A673 (cell line): Measurements from ENCODE around the gene SLC48A1.

Experiments used
- EZH2 ChIP-seq: fragments of 200-600 bp; sonication (generic); IDR thresholded peaks from 2 replicates; pipeline ENCODE4 v1.6.1; 2017; ENCODE audit warnings: borderline replicate concordance, low read depth, mild to moderate bottlenecking, mixed read lengths, antibody characterized with exemption, low read length; ENCODE audit not compliant: poor library complexity, severe bottlenecking
- TF ChIP-seq, protein P1 (sequence below): fragments of 300-800, 200-600 bp; sonication (generic); conservative IDR thresholded peaks from 2 replicates; pipeline ENCODE4 v1.5.1; 2017; ENCODE audit warnings: low read depth, mild to moderate bottlenecking, antibody characterized with exemption, low read length, moderate library complexity, mixed read lengths

DNA sequence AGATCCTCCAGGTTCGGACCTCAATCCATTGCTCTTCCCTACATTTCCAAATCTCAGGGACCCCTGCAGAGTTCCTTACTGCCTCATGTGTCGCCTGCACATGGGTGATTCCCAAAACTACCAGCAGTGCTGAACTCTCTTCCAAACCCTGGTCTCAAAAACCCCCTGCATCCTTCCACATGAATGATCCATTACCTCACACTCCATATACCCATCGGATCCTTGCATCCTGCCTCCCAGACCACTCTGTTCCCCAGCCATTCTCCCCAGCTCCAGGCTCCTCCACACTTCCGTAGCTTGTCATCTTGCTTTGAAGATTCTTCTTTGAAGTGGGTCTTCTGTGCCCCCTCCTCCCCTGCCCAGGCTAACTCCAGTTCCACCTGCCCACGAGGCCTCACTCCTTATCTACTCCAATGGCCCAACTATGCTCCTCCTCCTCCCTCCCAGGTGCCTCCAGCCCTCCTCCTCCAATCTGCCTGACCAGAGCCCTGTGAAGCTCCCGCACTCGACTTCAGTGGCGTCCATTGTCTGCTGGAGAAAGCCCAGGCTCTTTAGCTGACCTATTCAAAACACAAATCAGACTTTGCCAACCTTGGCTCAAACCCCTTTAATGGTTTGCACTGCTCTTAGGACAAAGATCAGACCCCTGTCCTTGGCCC is 28.1 kb upstream of the SLC48A1 start:
- TF ChIP-seq, protein P1, sequence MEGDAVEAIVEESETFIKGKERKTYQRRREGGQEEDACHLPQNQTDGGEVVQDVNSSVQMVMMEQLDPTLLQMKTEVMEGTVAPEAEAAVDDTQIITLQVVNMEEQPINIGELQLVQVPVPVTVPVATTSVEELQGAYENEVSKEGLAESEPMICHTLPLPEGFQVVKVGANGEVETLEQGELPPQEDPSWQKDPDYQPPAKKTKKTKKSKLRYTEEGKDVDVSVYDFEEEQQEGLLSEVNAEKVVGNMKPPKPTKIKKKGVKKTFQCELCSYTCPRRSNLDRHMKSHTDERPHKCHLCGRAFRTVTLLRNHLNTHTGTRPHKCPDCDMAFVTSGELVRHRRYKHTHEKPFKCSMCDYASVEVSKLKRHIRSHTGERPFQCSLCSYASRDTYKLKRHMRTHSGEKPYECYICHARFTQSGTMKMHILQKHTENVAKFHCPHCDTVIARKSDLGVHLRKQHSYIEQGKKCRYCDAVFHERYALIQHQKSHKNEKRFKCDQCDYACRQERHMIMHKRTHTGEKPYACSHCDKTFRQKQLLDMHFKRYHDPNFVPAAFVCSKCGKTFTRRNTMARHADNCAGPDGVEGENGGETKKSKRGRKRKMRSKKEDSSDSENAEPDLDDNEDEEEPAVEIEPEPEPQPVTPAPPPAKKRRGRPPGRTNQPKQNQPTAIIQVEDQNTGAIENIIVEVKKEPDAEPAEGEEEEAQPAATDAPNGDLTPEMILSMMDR: no peak
- no peak for TF ChIP-seq EZH2
